Kidney epithelial cell (primary cell): ENCODE data around the gene SLC10A4. TPM values are rescaled to one million over a fixed set of nuclear protein-coding genes. Genes with fewer than 3 reads are reported as not detected.

Source experiments
- DNase-seq: peaks from one replicate; pipeline ENCODE4 v3.0.0-alpha.2; 2010; ENCODE audit warnings: low read depth
- H3K27me3 ChIP-seq: 2 replicates; pipeline ENCODE4 v1.6.0; 2011; ENCODE audit warnings: low read length; ENCODE audit not compliant: control insufficient read depth, insufficient read depth
- H3K36me3 ChIP-seq: 2 replicates; pipeline ENCODE4 v1.5.1; 2011; ENCODE audit warnings: low read length; ENCODE audit not compliant: control insufficient read depth, insufficient read depth
- H3K4me3 ChIP-seq: 2 replicates; pipeline ENCODE4 v1.5.1; 2011; ENCODE audit warnings: low read depth, mild to moderate bottlenecking, control low read depth, low read length
- CTCF ChIP-seq: IDR thresholded peaks from 2 replicates; pipeline ENCODE4 v1.5.1; 2011; ENCODE audit warnings: mild to moderate bottlenecking, moderate library complexity, low read length, control low read depth, inconsistent platforms; ENCODE audit not compliant: insufficient read depth, poor library complexity, severe bottlenecking
- total RNA-seq: library from RNA; depleted of rRNA; stranded (reverse); fragments of >200 nt; gene quantifications from 2 replicates; pipeline ENCODE4 v1.2.3, GENCODE V29; 2015

Gene SLC10A4
- total RNA-seq, 1 donor from 2014 or later, result 0.58 TPM

- no peak for TF ChIP-seq CTCF
- Histone ChIP-seq H3K36me3 (no peaks in the 10 kb centered on the region), H3K4me3 (no peak overlapping the region), H3K27me3 (no peaks in the 10 kb centered on the region)
- no peak for DNase-seq
Observed at GRCh38 chr4:48499551-48500066, 16.5 kb downstream of the SLC10A4 start.

- no peaks in the 10 kb centered on the region for H3K36me3 ChIP-seq
- DNase-seq, result no peak
- no peak overlapping the region for H3K4me3 ChIP-seq
- no peak for TF ChIP-seq CTCF
- H3K27me3 ChIP-seq, result no peaks in the 10 kb centered on the region
Observed at GRCh38 chr4:48503233-48504025, 20.3 kb downstream of the SLC10A4 start.

GRCh38 chr4:48504026-48504330 lies 20.8 kb downstream of the SLC10A4 start:
- Histone ChIP-seq H3K36me3 (peaks cover 1% of the 10 kb centered on the region), H3K4me3 (no peak overlapping the region), H3K27me3 (no peaks in the 10 kb centered on the region)
- TF ChIP-seq CTCF, result no peak
- DNase-seq, result no peak

- no peak for TF ChIP-seq CTCF
- no peak overlapping the region for H3K4me3 ChIP-seq
- H3K27me3 ChIP-seq, result no peaks in the 10 kb centered on the region
- no peak for DNase-seq
- peaks cover 1% of the 10 kb centered on the region for H3K36me3 ChIP-seq
Observed at GRCh38 chr4:48504352-48504751, 21.2 kb downstream of the SLC10A4 start.

GRCh38 chr4:48506716-48507115 lies 23.6 kb downstream of the SLC10A4 start:
- no peaks in the 10 kb centered on the region for H3K27me3 ChIP-seq
- no peak for TF ChIP-seq CTCF
- DNase-seq, result no peak
- no peak overlapping the region for H3K4me3 ChIP-seq
- peaks cover 3% of the 10 kb centered on the region for H3K36me3 ChIP-seq

GRCh38 chr4:48509543-48509942 lies 26.4 kb downstream of the SLC10A4 start:
- DNase-seq, result no peak
- no peak overlapping the region for H3K4me3 ChIP-seq
- TF ChIP-seq CTCF, result no peak
- peaks cover 3% of the 10 kb centered on the region for H3K36me3 ChIP-seq
- no peaks in the 10 kb centered on the region for H3K27me3 ChIP-seq
